ENCODE measurements around the gene ACAD11.
"Not testable (repeated sequence)": the region's sequence is repeated elsewhere in the genome, so short reads cannot be mapped to it uniquely, and the experiment has no call there.

Gene ACAD11

GRCh38 chr3:132650153-132650552 is 9.5 kb downstream of the ACAD11 start:
- no peak for DNase-seq

GRCh38 chr3:132645058-132645457 is 14.6 kb downstream of the ACAD11 start:
- no peak for DNase-seq

GRCh38 chr3:132643366-132643765 is 16.2 kb downstream of the ACAD11 start:
- no peak for DNase-seq

GRCh38 chr3:132642539-132642847 is 17.1 kb downstream of the ACAD11 start:
- DNase-seq, result no peak

- no peak for DNase-seq
These were observed 17.6 kb downstream of the ACAD11 start for GRCh38 chr3:132641837-132642538.

GRCh38 chr3:132641427-132641826 is 18.2 kb downstream of the ACAD11 start:
- not testable (repeated sequence) for DNase-seq

- no peak for DNase-seq
These were observed 20.9 kb downstream of the ACAD11 start for GRCh38 chr3:132638706-132639105.

- no peak for DNase-seq
These were observed 22.0 kb downstream of the ACAD11 start for GRCh38 chr3:132637590-132637989.

- no peak for DNase-seq
These were observed 24.6 kb downstream of the ACAD11 start for GRCh38 chr3:132635052-132635451.

- DNase-seq, result no peak
These were observed 29.0 kb downstream of the ACAD11 start for GRCh38 chr3:132630612-132631011.

- DNase-seq, result no peak
These were observed 29.7 kb downstream of the ACAD11 start for GRCh38 chr3:132629928-132630327.

- no peak for DNase-seq
These were observed 31.5 kb downstream of the ACAD11 start for GRCh38 chr3:132628157-132628556.

GRCh38 chr3:132626955-132627354 is 32.7 kb downstream of the ACAD11 start:
- no peak for DNase-seq

GRCh38 chr3:132625613-132626012 is 34.0 kb downstream of the ACAD11 start:
- no peak for DNase-seq

GRCh38 chr3:132624790-132625189 is 34.8 kb downstream of the ACAD11 start:
- no peak for DNase-seq

GRCh38 chr3:132623646-132624045 is 36.0 kb downstream of the ACAD11 start:
- DNase-seq, result no peak

GRCh38 chr3:132622761-132623160 is 36.8 kb downstream of the ACAD11 start:
- no peak for DNase-seq

GRCh38 chr3:132622148-132622547 is 37.5 kb downstream of the ACAD11 start:
- no peak for DNase-seq

GRCh38 chr3:132616780-132617179 is 42.8 kb downstream of the ACAD11 start:
- no peak for DNase-seq

- DNase-seq, result no peak
These were observed 43.7 kb downstream of the ACAD11 start for GRCh38 chr3:132615881-132616280.

- not testable (repeated sequence) for DNase-seq
These were observed 44.3 kb downstream of the ACAD11 start for GRCh38 chr3:132615301-132615700.

- DNase-seq, result not testable (repeated sequence)
These were observed 53.0 kb downstream of the ACAD11 start for GRCh38 chr3:132606620-132607019.

- DNase-seq, result no peak
These were observed 53.5 kb downstream of the ACAD11 start for GRCh38 chr3:132606085-132606484.

- DNase-seq, result no peak
These were observed 54.2 kb downstream of the ACAD11 start for GRCh38 chr3:132605374-132605792.

- not testable (repeated sequence) for DNase-seq
These were observed 59.0 kb downstream of the ACAD11 start for GRCh38 chr3:132600614-132601013.

Data from activated CD4-positive, CD25-positive, alpha-beta regulatory T cell treated with anti-CD3 and anti-CD28 coated beads, Interleukin-2, amount 50 U/mL, for 72 hours (primary cell).